Left lung (tissue), 10 donors: ENCODE measurements around the gene GBX1. TPM values are rescaled to one million over a fixed set of nuclear protein-coding genes. Genes with fewer than 3 reads are reported as not detected.
A peak's percentile ranks its signal among the peaks of the same experiment; 100 is the strongest.

ENCODE experiments used
- ATAC-seq: fragments of 200-7000 bp; cut with Tn5 transposase; one replicate; pipeline ENCODE4 v1.9.1; 2020; ENCODE audit warnings: moderate library complexity
- DNase-seq, 4 donors: peaks; one replicate each; pipeline ENCODE4 v3.0.0-alpha.2; 2013 to 2020
- H3K27ac ChIP-seq, 2 donors: fragments of 200-600 bp; sonication (generic) in 1 of 2; one replicate each; pipeline versions ENCODE4 v1.5.0 to v1.8.0; 2020 to 2021
- H3K27me3 ChIP-seq, 2 donors: fragments of 200-600 bp; sonication (generic) in 1 of 2; one replicate each; pipeline versions ENCODE4 v1.5.0 to v1.8.0; 2020 to 2021
- H3K36me3 ChIP-seq, 2 donors: fragments of 200-600 bp; sonication (generic) in 1 of 2; one replicate each; pipeline versions ENCODE4 v1.5.0 to v1.8.0; 2020 to 2021
- H3K4me1 ChIP-seq, 2 donors: fragments of 200-600 bp; one replicate each; pipeline ENCODE4 v1.8.0; 2021
- H3K4me3 ChIP-seq, 2 donors: fragments of 200-600 bp; sonication (generic) in 1 of 2; one replicate each; pipeline versions ENCODE4 v1.5.0 to v1.8.0; 2020 to 2021; ENCODE audit warnings: mild to moderate bottlenecking in 1 of 2
- H3K9me3 ChIP-seq, 2 donors: fragments of 200-600 bp; sonication (generic) in 1 of 2; one replicate each; pipeline versions ENCODE4 v1.5.0 to v1.8.0; 2020 to 2021
- CTCF ChIP-seq, 2 donors: fragments of 200-600 bp; sonication (generic) in 1 of 2; IDR thresholded peaks; one replicate each; pipeline versions ENCODE4 v1.5.0 to v1.8.0; 2021; ENCODE audit warnings: antibody characterized with exemption in 2 of 2
- intact Hi-C, 2 donors: fragments of 100-400 bp; cut with DNase I; formaldehyde crosslinking; loops; one replicate each; pipeline versions ENCODE4 v1.11.2 to v1.14.2; 2022
- polyA plus RNA-seq, 6 donors: library from polyadenylated mRNA; unstranded; fragments of 120-200 nt; gene quantifications; one replicate each; pipeline ENCODE4 v1.2.1, GENCODE V29; 2013; ENCODE audit not compliant: insufficient read length in 6 of 6
- total RNA-seq, 2 donors: library from RNA; stranded (reverse); fragmentation: NEBNext Ultra II Directional; extraction: Animal tissue kit (Norgen Biotek cat#: 25700); gene quantifications; one replicate each; pipeline ENCODE4 v1.2.1, GENCODE V29; 2021
- donor health status: DM: no; HTN: yes; CAD: no.
- donor health status: DM: no; HTN: no; CAD: no.

The GBX1 gene
- total and polyA plus RNA-seq, 8 donors: 0.24 to 0.42 (median 0.28) TPM; not detected in 5

GRCh38 chr7:151206914-151207313, 39.4 kb upstream of the GBX1 start:
- intact Hi-C loops: no loop called here
- Histone ChIP-seq H3K27ac (peak overlapping the region in 1 of 2 donors; percentile 8), H3K4me1 (no peaks in the 10 kb centered on the region), H3K9me3 (no peaks in the 10 kb centered on the region), H3K4me3 (no peak overlapping the region), H3K36me3 (peaks cover 0 to 3% of the 10 kb centered on the region in 2 donors), H3K27me3 (peaks cover 0 to 40% of the 10 kb centered on the region in 2 donors)
- no peak for TF ChIP-seq CTCF (IDR thresholded peaks at IDR 0.05)
- ATAC-seq: no peak
- DNase-seq: no peak

- Histone ChIP-seq H3K27me3 (peaks cover 0 to 40% of the 10 kb centered on the region in 2 donors), H3K27ac (no peak overlapping the region), H3K36me3 (no peaks in the 10 kb centered on the region), H3K4me1 (no peaks in the 10 kb centered on the region), H3K4me3 (no peak overlapping the region), H3K9me3 (no peaks in the 10 kb centered on the region)
- TF ChIP-seq CTCF (IDR thresholded peaks at IDR 0.05): no peak
- ATAC-seq (no peak), DNase-seq (no peak)
- intact Hi-C loops: no loop called here
These were observed 38.2 kb upstream of the GBX1 start for GRCh38 chr7:151205730-151206129.

GRCh38 chr7:151204383-151205032, 37.0 kb upstream of the GBX1 start:
- Histone ChIP-seq H3K4me1 (no peaks in the 10 kb centered on the region), H3K4me3 (no peak overlapping the region), H3K27ac (no peak overlapping the region), H3K9me3 (no peaks in the 10 kb centered on the region), H3K27me3 (peaks cover 0 to 40% of the 10 kb centered on the region in 2 donors), H3K36me3 (no peaks in the 10 kb centered on the region)
- DNase-seq: no peak
- no peak for TF ChIP-seq CTCF (IDR thresholded peaks at IDR 0.05)
- ATAC-seq: peak; percentile 28
- intact Hi-C loops: no loop called here

- TF ChIP-seq CTCF (IDR thresholded peaks at IDR 0.05): no peak
- ATAC-seq (no peak), DNase-seq (no peak)
- H3K4me3 ChIP-seq: no peak overlapping the region
- no peak overlapping the region for H3K27ac ChIP-seq
- intact Hi-C loops: no loop called here
- peaks cover 0 to 40% of the 10 kb centered on the region in 2 donors for H3K27me3 ChIP-seq
- no peaks in the 10 kb centered on the region for H3K9me3 ChIP-seq
- no peaks in the 10 kb centered on the region for H3K4me1 ChIP-seq
- no peaks in the 10 kb centered on the region for H3K36me3 ChIP-seq
These were observed 35.3 kb upstream of the GBX1 start for GRCh38 chr7:151202836-151203235.

GRCh38 chr7:151201751-151202150, 34.3 kb upstream of the GBX1 start:
- Histone ChIP-seq H3K4me1 (no peaks in the 10 kb centered on the region), H3K27ac (no peak overlapping the region), H3K4me3 (no peak overlapping the region), H3K36me3 (no peaks in the 10 kb centered on the region), H3K9me3 (no peaks in the 10 kb centered on the region), H3K27me3 (peaks cover 0 to 36% of the 10 kb centered on the region in 2 donors)
- intact Hi-C loops: no loop called here
- no peak for TF ChIP-seq CTCF (IDR thresholded peaks at IDR 0.05)
- no peak for DNase-seq
- no peak for ATAC-seq
